ENCODE data around the gene DOCK2. TPM values are rescaled to one million over a fixed set of nuclear protein-coding genes. Genes with fewer than 3 reads are reported as not detected.

Gene DOCK2
- total RNA-seq, 4 donors from 2014 or later = 3.1 to 3.9 (median 3.3) TPM

DNA sequence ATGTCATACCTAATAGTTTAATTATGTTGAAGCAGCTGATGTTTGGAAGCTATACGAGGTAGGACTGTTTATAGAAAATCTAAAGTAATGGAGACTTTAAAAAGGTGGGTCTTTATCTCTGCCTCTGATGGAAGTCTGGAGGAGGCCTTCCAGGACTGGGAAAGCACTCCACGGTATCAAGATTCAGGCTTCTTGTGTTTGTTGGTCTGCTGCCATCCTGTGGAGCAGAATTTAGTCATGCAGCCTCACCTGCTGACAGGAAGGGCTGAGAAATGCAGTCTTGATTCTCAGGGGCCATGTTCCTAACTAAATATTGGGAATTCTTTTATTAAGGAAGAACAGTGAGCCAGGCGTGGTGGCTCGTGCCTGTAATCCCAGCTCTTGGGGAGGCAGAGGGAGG lies 37.6 kb upstream of the DOCK2 start:
- TF ChIP-seq, protein P1, sequence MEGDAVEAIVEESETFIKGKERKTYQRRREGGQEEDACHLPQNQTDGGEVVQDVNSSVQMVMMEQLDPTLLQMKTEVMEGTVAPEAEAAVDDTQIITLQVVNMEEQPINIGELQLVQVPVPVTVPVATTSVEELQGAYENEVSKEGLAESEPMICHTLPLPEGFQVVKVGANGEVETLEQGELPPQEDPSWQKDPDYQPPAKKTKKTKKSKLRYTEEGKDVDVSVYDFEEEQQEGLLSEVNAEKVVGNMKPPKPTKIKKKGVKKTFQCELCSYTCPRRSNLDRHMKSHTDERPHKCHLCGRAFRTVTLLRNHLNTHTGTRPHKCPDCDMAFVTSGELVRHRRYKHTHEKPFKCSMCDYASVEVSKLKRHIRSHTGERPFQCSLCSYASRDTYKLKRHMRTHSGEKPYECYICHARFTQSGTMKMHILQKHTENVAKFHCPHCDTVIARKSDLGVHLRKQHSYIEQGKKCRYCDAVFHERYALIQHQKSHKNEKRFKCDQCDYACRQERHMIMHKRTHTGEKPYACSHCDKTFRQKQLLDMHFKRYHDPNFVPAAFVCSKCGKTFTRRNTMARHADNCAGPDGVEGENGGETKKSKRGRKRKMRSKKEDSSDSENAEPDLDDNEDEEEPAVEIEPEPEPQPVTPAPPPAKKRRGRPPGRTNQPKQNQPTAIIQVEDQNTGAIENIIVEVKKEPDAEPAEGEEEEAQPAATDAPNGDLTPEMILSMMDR (IDR thresholded peaks at IDR 0.05) = no peak
- TF ChIP-seq POLR2A (IDR thresholded peaks at IDR 0.05) = no peak
- DNase-seq (ENCODE audit: low spot score in 2 of 2) = no peak
- 91 to 93% methylated on average over 4 of the region's 4 CpGs for WGBS, 2 donors
- intact Hi-C loops (cut with DNase I; ENCODE audit: low total_unique reads) = no loop called here
- H3K4me3 ChIP-seq (ENCODE audit: low read depth, poor library complexity, severe bottlenecking) = no peak overlapping the region

DNA sequence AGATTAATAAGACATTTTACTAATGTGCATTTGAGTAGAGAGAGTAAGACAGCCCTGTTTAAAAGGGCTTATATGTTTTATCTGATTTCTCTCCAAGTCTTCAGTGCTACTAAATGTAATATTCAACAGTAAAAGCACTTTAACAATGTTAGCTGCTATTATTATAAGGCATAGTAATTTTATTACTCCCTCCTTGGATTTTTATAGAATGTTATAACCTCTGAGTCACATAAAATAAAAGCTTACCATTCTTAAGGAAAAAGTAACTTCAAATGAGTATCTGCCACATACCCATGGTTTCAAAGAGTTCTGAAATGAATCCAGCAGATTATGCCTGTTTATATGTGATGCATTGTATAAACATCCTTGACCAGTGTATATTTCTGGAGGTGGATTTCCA lies 34.5 kb upstream of the DOCK2 start:
- no peak overlapping the region for H3K4me3 ChIP-seq (ENCODE audit: low read depth, poor library complexity, severe bottlenecking)
- DNase-seq (ENCODE audit: low spot score in 2 of 2) = no peak
- no peak for TF ChIP-seq POLR2A (IDR thresholded peaks at IDR 0.05)
- TF ChIP-seq, protein P1 (IDR thresholded peaks at IDR 0.05) = no peak
- intact Hi-C loops (cut with DNase I; ENCODE audit: low total_unique reads) = no loop called here

DNA sequence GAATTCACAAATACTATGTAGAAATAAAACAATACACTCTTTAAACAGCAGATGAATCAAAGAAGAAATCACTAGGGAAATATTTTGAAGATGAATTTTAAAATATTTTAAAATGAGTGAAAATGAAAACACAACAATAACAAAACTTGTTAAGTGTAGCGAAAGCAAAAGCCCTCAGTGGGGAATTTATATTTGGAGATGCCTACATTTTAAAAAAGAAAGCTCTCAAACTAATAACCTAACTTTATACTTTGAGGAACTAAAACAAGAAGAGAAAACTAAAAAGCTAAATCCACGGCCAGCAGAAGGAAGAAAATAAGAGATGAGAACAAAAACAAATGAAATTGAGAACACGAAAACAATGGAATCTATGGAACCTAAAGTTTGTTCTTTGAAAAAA lies 30.8 kb upstream of the DOCK2 start:
- H3K4me3 ChIP-seq (ENCODE audit: low read depth, poor library complexity, severe bottlenecking) = no peak overlapping the region
- 91 to 96% methylated on average over 3 of the region's 3 CpGs for WGBS, 2 donors
- no peak for TF ChIP-seq POLR2A (IDR thresholded peaks at IDR 0.05)
- TF ChIP-seq, protein P1 (IDR thresholded peaks at IDR 0.05) = no peak
- intact Hi-C loops (cut with DNase I; ENCODE audit: low total_unique reads) = no loop called here
- DNase-seq (ENCODE audit: low spot score in 2 of 2) = no peak

DNA sequence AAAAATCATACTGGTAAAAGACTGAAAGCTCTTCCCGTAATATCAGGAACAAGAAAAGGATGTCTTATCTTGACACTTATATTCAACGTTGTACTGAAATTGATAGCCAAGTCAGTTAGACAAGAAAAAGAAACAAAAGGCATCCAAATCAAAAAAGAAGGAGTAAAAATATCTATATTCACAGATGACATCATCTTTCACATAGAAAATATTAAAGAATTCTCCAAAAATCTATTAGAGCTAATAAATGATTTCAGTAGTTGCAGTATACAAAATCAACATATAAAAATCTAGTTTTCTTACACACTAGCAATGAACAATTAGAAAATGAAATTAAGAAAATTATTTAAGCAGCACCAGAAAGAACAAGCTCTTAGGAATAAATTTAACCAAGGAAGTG lies 29.2 kb upstream of the DOCK2 start:
- intact Hi-C loops (cut with DNase I; ENCODE audit: low total_unique reads) = no loop called here
- TF ChIP-seq, protein P1 (IDR thresholded peaks at IDR 0.05) = no peak
- TF ChIP-seq POLR2A (IDR thresholded peaks at IDR 0.05) = no peak
- H3K4me3 ChIP-seq (ENCODE audit: low read depth, poor library complexity, severe bottlenecking) = no peak overlapping the region
- DNase-seq (ENCODE audit: low spot score in 2 of 2) = no peak
- 82 to 87% methylated on average over 2 of the region's 2 CpGs for WGBS, 2 donors

DNA sequence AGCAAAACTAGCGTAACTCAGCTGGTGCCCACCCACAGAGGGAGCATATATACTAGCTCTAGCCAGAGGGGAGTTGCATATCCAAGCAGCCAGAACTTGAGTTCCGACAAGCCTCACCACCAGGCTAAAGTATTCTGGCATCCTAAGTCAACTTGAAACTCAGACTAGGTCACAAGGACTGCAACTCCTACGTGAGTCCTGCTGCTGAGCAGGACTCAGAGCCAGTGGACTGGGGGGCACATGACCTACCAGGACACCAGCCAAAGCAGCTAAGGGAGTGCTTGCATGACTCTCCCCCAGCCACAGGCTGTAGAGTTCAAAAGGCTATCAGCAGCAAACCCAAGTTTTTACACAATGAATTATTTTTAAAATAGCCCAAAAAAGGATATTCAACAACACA lies 27.4 kb upstream of the DOCK2 start:
- no peak for DNase-seq (ENCODE audit: low spot score in 2 of 2)
- intact Hi-C loops (cut with DNase I; ENCODE audit: low total_unique reads) = no loop called here
- TF ChIP-seq, protein P1 (IDR thresholded peaks at IDR 0.05) = no peak
- TF ChIP-seq POLR2A (IDR thresholded peaks at IDR 0.05) = no peak
- H3K4me3 ChIP-seq (ENCODE audit: low read depth, poor library complexity, severe bottlenecking) = no peak overlapping the region
- WGBS, 2 donors = 68 to 75% methylated on average over 3 of the region's 3 CpGs

DNA sequence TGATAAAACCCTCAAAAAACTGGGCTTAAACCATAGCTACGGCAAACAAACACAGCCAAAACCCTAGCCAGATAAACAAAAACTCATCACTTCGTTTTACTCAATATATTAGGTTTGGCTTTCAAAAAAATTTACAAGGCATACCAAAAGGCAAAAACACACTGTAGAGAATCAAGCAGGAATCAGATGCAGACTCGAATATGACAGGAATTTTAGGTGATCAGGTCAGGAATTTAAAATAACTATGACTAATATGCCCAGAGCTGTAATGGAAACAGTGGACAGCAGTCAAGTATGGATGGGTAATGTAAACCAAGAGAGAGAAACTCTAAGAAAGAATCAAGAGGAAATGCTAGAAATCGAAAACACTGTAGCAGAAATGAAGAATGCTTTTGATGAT lies 26.5 kb upstream of the DOCK2 start:
- intact Hi-C loops (cut with DNase I; ENCODE audit: low total_unique reads) = no loop called here
- no peak overlapping the region for H3K4me3 ChIP-seq (ENCODE audit: low read depth, poor library complexity, severe bottlenecking)
- no peak for TF ChIP-seq POLR2A (IDR thresholded peaks at IDR 0.05)
- TF ChIP-seq, protein P1 (IDR thresholded peaks at IDR 0.05) = no peak
- 76 to 77% methylated on average over 4 of the region's 4 CpGs for WGBS, 2 donors
- DNase-seq (ENCODE audit: low spot score in 2 of 2) = no peak

Data from lower leg skin (tissue), 4 donors.